ENCODE measurements around the gene UMODL1.

DNA sequence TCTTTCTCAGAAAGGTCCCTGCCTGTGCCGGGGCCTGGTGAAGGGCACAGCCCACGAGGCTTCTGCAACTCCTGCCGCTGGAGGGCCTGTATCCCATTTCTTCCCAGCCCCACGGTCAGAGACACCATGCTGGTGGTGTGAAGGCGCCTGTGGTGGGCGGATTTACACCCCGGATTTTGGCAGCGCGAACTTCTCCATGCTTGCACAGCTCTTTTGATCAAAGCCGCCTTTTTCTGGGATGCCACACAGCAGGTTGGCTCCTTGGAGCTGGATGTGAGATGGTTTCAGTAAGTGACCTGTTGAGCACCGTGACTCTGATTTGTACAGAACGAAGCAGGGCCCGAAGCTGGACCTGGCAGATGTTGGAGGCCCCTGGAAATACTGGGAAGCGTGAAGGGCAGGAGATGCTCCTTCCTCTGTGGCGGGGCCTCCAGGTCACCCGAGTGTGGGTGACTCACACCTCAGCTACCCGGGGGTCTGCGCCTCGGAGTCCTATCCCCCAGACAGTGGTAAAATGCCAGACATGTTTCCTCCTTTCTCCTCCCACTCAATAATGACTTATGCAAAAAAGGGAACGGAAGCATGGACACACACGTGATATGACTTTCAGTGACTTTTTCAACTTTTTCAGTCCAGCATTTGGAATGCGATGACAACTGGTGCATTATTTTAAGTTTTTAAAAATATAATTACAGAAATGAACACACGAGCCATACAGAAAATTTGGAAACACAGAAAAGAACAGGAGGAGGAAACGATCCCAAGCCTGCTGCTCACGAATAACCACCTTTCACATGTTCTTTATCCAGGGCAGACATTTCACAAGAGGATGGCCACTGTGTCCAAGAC is 9.0 kb downstream of the UMODL1 start:
- no peak for TF ChIP-seq POLR2A (IDR thresholded peaks at IDR 0.05)
- TF ChIP-seq, protein P1, sequence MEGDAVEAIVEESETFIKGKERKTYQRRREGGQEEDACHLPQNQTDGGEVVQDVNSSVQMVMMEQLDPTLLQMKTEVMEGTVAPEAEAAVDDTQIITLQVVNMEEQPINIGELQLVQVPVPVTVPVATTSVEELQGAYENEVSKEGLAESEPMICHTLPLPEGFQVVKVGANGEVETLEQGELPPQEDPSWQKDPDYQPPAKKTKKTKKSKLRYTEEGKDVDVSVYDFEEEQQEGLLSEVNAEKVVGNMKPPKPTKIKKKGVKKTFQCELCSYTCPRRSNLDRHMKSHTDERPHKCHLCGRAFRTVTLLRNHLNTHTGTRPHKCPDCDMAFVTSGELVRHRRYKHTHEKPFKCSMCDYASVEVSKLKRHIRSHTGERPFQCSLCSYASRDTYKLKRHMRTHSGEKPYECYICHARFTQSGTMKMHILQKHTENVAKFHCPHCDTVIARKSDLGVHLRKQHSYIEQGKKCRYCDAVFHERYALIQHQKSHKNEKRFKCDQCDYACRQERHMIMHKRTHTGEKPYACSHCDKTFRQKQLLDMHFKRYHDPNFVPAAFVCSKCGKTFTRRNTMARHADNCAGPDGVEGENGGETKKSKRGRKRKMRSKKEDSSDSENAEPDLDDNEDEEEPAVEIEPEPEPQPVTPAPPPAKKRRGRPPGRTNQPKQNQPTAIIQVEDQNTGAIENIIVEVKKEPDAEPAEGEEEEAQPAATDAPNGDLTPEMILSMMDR (IDR thresholded peaks at IDR 0.05): no peak

Data from stomach (tissue), 4 donors.